Fibroblast of gingiva (primary cell): ENCODE data around the gene GLOD5.

Experiments used
- DNase-seq: peaks from one replicate; pipeline ENCODE4 v3.0.0-alpha.2; 2011; ENCODE audit warnings: low read depth

The GLOD5 gene

GRCh38 chrX:48754238-48754637 lies 7.3 kb upstream of the GLOD5 start:
- no peak for DNase-seq

- DNase-seq = no peak
Measured at GRCh38 chrX:48769230-48769629, 7.7 kb downstream of the GLOD5 start.

- no peak for DNase-seq
Measured at GRCh38 chrX:48770296-48770695, 8.7 kb downstream of the GLOD5 start.

GRCh38 chrX:48772602-48773001 lies 11.1 kb downstream of the GLOD5 start:
- no peak for DNase-seq

- DNase-seq = no peak
Measured at GRCh38 chrX:48776818-48777439, 15.4 kb downstream of the GLOD5 start.

GRCh38 chrX:48779399-48779798 lies 17.9 kb downstream of the GLOD5 start:
- DNase-seq = no peak

- no peak for DNase-seq
Measured at GRCh38 chrX:48781705-48782104, 20.2 kb downstream of the GLOD5 start.

GRCh38 chrX:48782216-48782615 lies 20.7 kb downstream of the GLOD5 start:
- DNase-seq = no peak

- DNase-seq = no peak
Measured at GRCh38 chrX:48782795-48783194, 21.2 kb downstream of the GLOD5 start.

GRCh38 chrX:48784726-48785125 lies 23.2 kb downstream of the GLOD5 start:
- DNase-seq = no peak

- no peak for DNase-seq
Measured at GRCh38 chrX:48785186-48785539, 23.6 kb downstream of the GLOD5 start.

GRCh38 chrX:48785540-48786214 lies 24.1 kb downstream of the GLOD5 start:
- DNase-seq = no peak

- DNase-seq = no peak
Measured at GRCh38 chrX:48786341-48786800, 24.8 kb downstream of the GLOD5 start, which contains the start of gene GATA1. TSS of gene GATA1 (plus strand) at chrX:48786590. CDS start at chrX:48791110, 4,520 bp downstream.

GRCh38 chrX:48786825-48787504 lies 25.4 kb downstream of the GLOD5 start:
- DNase-seq = no peak

- DNase-seq = no peak
Measured at GRCh38 chrX:48787505-48788443, 26.2 kb downstream of the GLOD5 start.

GRCh38 chrX:48789366-48790220 lies 28.0 kb downstream of the GLOD5 start:
- no peak for DNase-seq

- DNase-seq = no peak
Measured at GRCh38 chrX:48790477-48790876, 28.9 kb downstream of the GLOD5 start.

GRCh38 chrX:48791063-48791820 lies 29.7 kb downstream of the GLOD5 start:
- no peak for DNase-seq

GRCh38 chrX:48792219-48792618 lies 30.7 kb downstream of the GLOD5 start:
- no peak for DNase-seq

- no peak for DNase-seq
Measured at GRCh38 chrX:48793935-48794334, 32.4 kb downstream of the GLOD5 start.
